DMS53 (cell line): Measurements from ENCODE around the gene TMEM217.

Experiments used
- DNase-seq: peaks from one replicate; lab custom pipeline; 2025; lab: John Stamatoyannopoulos, UW

The TMEM217 gene

GRCh38 chr6:37279366-37280134 lies 21.6 kb upstream of the TMEM217 start:
- DNase-seq, result no peak

GRCh38 chr6:37277001-37277409 lies 19.1 kb upstream of the TMEM217 start:
- DNase-seq, result no peak

GRCh38 chr6:37275350-37275749 lies 17.4 kb upstream of the TMEM217 start:
- DNase-seq, result no peak

GRCh38 chr6:37273690-37274089 lies 15.7 kb upstream of the TMEM217 start:
- no peak for DNase-seq

GRCh38 chr6:37272834-37273566 lies 15.1 kb upstream of the TMEM217 start:
- DNase-seq, result no peak

GRCh38 chr6:37269105-37269504 lies 11.2 kb upstream of the TMEM217 start:
- no peak for DNase-seq

GRCh38 chr6:37265860-37266259 lies 7.9 kb upstream of the TMEM217 start:
- no peak for DNase-seq

GRCh38 chr6:37265001-37265400 lies 7.1 kb upstream of the TMEM217 start:
- DNase-seq, result no peak

GRCh38 chr6:37262446-37263026 lies 4.6 kb upstream of the TMEM217 start:
- peak; percentile 41 for DNase-seq

GRCh38 chr6:37261198-37261597 lies 3.3 kb upstream of the TMEM217 start:
- DNase-seq, result no peak

- no peak for DNase-seq
These were observed 2.5 kb upstream of the TMEM217 start for GRCh38 chr6:37260444-37260843.

- no peak for DNase-seq
These were observed 2.1 kb upstream of the TMEM217 start for GRCh38 chr6:37260040-37260439.

GRCh38 chr6:37259191-37259590 lies 1.2 kb upstream of the TMEM217 start:
- DNase-seq, result no peak

GRCh38 chr6:37258405-37259105 lies 611 bp upstream of the TMEM217 start:
- DNase-seq, result no peak

- DNase-seq, result no peak
These were observed 667 bp downstream of the TMEM217 start for GRCh38 chr6:37257320-37257633.

GRCh38 chr6:37256692-37257319 lies 1.1 kb downstream of the TMEM217 start:
- peak; percentile 69 for DNase-seq

GRCh38 chr6:37254881-37255280 lies 3.1 kb downstream of the TMEM217 start:
- DNase-seq, result no peak

GRCh38 chr6:37253486-37254007 lies 4.4 kb downstream of the TMEM217 start:
- DNase-seq, result no peak

- no peak for DNase-seq
These were observed 6.6 kb downstream of the TMEM217 start for GRCh38 chr6:37251211-37251780.

- DNase-seq, result peak; percentile 96
These were observed 13.3 kb downstream of the TMEM217 start for GRCh38 chr6:37244430-37245310.
